ENCODE results near the gene CAMK2N1. TPM values are rescaled to one million over a fixed set of nuclear protein-coding genes. Genes with fewer than 3 reads are reported as not detected.
"Not testable (repeated sequence)": the region's sequence is repeated elsewhere in the genome, so short reads cannot be mapped to it uniquely, and the experiment has no call there.

CAMK2N1 gene
- total RNA-seq, 2 donors from 2014 or later: 7.3 to 15.9 TPM

GRCh38 chr1:20528221-20528620 lies 42.2 kb upstream of the CAMK2N1 start:
- H3K27me3 ChIP-seq (replicated peaks; ENCODE audit: insufficient read depth): peaks cover 3% of the 10 kb centered on the region
- H3K36me3 ChIP-seq: no peaks in the 10 kb centered on the region
- ATAC-seq (ENCODE audit: insufficient number of reproducible peaks, low FRiP score, low read depth) (no peak), DNase-seq (ENCODE audit: low spot score) (no peak)
- no peaks in the 10 kb centered on the region for H3K9me3 ChIP-seq
- H3K27ac ChIP-seq: no peak overlapping the region
- H3K4me3 ChIP-seq: no peak overlapping the region
- no peaks in the 10 kb centered on the region for H3K4me1 ChIP-seq (ENCODE audit: control insufficient read depth in 1 of 2, low read depth in 2 of 2)
- TF ChIP-seq CTCF (IDR thresholded peaks at IDR 0.05): no peak

- TF ChIP-seq CTCF (IDR thresholded peaks at IDR 0.05): no peak
- ATAC-seq (ENCODE audit: insufficient number of reproducible peaks, low FRiP score, low read depth) (no peak), DNase-seq (ENCODE audit: low spot score) (no peak)
- Histone ChIP-seq H3K27ac (no peak overlapping the region), H3K4me3 (no peak overlapping the region), H3K9me3 (no peaks in the 10 kb centered on the region), H3K4me1 (ENCODE audit: control insufficient read depth in 1 of 2, low read depth in 2 of 2) (no peaks in the 10 kb centered on the region), H3K36me3 (no peaks in the 10 kb centered on the region), H3K27me3 (replicated peaks; ENCODE audit: insufficient read depth) (peaks cover 3% of the 10 kb centered on the region)
Observed at GRCh38 chr1:20526267-20526666, 40.3 kb upstream of the CAMK2N1 start.

- no peak overlapping the region for H3K27ac ChIP-seq
- H3K36me3 ChIP-seq: no peaks in the 10 kb centered on the region
- H3K4me3 ChIP-seq: no peak overlapping the region
- H3K27me3 ChIP-seq (replicated peaks; ENCODE audit: insufficient read depth): no peaks in the 10 kb centered on the region
- peak; percentile 88 for TF ChIP-seq CTCF (IDR thresholded peaks at IDR 0.05)
- H3K4me1 ChIP-seq (ENCODE audit: control insufficient read depth in 1 of 2, low read depth in 2 of 2): no peaks in the 10 kb centered on the region
- ATAC-seq (ENCODE audit: insufficient number of reproducible peaks, low FRiP score, low read depth) (no peak), DNase-seq (ENCODE audit: low spot score) (peak; percentile 43)
- no peaks in the 10 kb centered on the region for H3K9me3 ChIP-seq
Observed at GRCh38 chr1:20521960-20522861, 36.2 kb upstream of the CAMK2N1 start.

- H3K27ac ChIP-seq; DNase-seq (ENCODE audit: low spot score); H3K4me1 ChIP-seq (ENCODE audit: control insufficient read depth in 1 of 2, low read depth in 2 of 2); H3K9me3 ChIP-seq; H3K36me3 ChIP-seq; ATAC-seq (ENCODE audit: insufficient number of reproducible peaks, low FRiP score, low read depth); H3K4me3 ChIP-seq; H3K27me3 ChIP-seq (replicated peaks; ENCODE audit: insufficient read depth): not testable (repeated sequence)
Observed at GRCh38 chr1:20519609-20520262, 33.7 kb upstream of the CAMK2N1 start.

- Histone ChIP-seq H3K4me3 (no peak overlapping the region), H3K4me1 (ENCODE audit: control insufficient read depth in 1 of 2, low read depth in 2 of 2) (peaks cover 7 to 14% of the 10 kb centered on the region in 2 donors), H3K27me3 (replicated peaks; ENCODE audit: insufficient read depth) (no peaks in the 10 kb centered on the region), H3K36me3 (no peaks in the 10 kb centered on the region), H3K9me3 (no peaks in the 10 kb centered on the region), H3K27ac (no peak overlapping the region)
- no peak for TF ChIP-seq CTCF (IDR thresholded peaks at IDR 0.05)
- DNase-seq (ENCODE audit: low spot score): no peak
- no peak for ATAC-seq (ENCODE audit: insufficient number of reproducible peaks, low FRiP score, low read depth)
Observed at GRCh38 chr1:20511518-20512428, 25.8 kb upstream of the CAMK2N1 start.
